H1 (cell line): Measurements from ENCODE around the gene CCT3. TPM values are rescaled to one million over a fixed set of nuclear protein-coding genes. Genes with fewer than 3 reads are reported as not detected.

Experiments used
- CHD7 ChIP-seq: fragments of 300-600 bp; sonication (generic); IDR thresholded peaks from 2 replicates; pipeline ENCODE4 v1.7.1; 2012; ENCODE audit warnings: low read length, moderate library complexity, mild to moderate bottlenecking, inconsistent platforms; ENCODE audit not compliant: insufficient replicate concordance
- EGR1 ChIP-seq: IDR thresholded peaks from 2 replicates; pipeline ENCODE4 v1.6.1; 2011; ENCODE audit warnings: low read depth, low read length, borderline replicate concordance
- GABPA ChIP-seq: IDR thresholded peaks from 2 replicates; pipeline ENCODE4 v1.6.1; 2011; ENCODE audit warnings: mild to moderate bottlenecking, low read length, moderate library complexity, borderline replicate concordance; ENCODE audit not compliant: insufficient read depth
- GTF2F1 ChIP-seq: IDR thresholded peaks from 2 replicates; pipeline ENCODE4 v1.6.1; 2012; ENCODE audit warnings: low read depth, low read length, improper control_type of control experiment, borderline replicate concordance
- NANOG ChIP-seq: IDR thresholded peaks from 2 replicates; pipeline ENCODE4 v1.6.1; 2011; ENCODE audit warnings: low read length, low read depth, mild to moderate bottlenecking, inconsistent platforms; ENCODE audit not compliant: insufficient read depth, poor library complexity, severe bottlenecking
- NRF1 ChIP-seq: IDR thresholded peaks from 2 replicates; pipeline ENCODE4 v1.6.1; 2011; ENCODE audit warnings: mild to moderate bottlenecking, low read depth, low read length, improper control_type of control experiment
- SAP30 ChIP-seq: fragments of 300-600 bp; sonication (generic); IDR thresholded peaks from 2 replicates; pipeline ENCODE4 v1.7.1; 2012; ENCODE audit warnings: low read length, moderate library complexity, mild to moderate bottlenecking, inconsistent platforms; ENCODE audit not compliant: insufficient read depth, insufficient replicate concordance
- polyA plus RNA-seq, 7 experiments: library from polyadenylated mRNA; depleted of rRNA in 3 of 7; stranded (reverse) in 5 of 7; unstranded in 2 of 7; fragments of >200 nt in 5 of 7; fragments of 200-250 nt in 2 of 7; gene quantifications; 1 replicate in 5 of 7; 2 replicates in 1 of 7; 4 replicates in 1 of 7; pipeline versions ENCODE4 v1.2.1 to v1.2.3, GENCODE V29; 2011 to 2013; ENCODE audit warnings: missing spikeins in 2 of 7, mixed read lengths in 2 of 7
- total RNA-seq: library from RNA; stranded (reverse); fragmentation: NEBNext Ultra II Directional; extraction: Animal tissue kit (Norgen Biotek cat#: 25700); gene quantifications from 2 replicates; pipeline ENCODE4 v1.2.1, GENCODE V29; 2021
- TF ChIP-seq, protein P1 (sequence below): IDR thresholded peaks from 2 replicates; pipeline ENCODE4 v1.6.1; 2012; ENCODE audit warnings: inconsistent platforms

Gene CCT3
- total and polyA plus RNA-seq, 2 of the 8 experiments (the other 6 are each of a cell fraction or from before 2014, with no cell fraction given): 431 to 480 TPM

- TF ChIP-seq CHD7 (no peak), SAP30 (no peak), GTF2F1 (no peak), GABPA (no peak), NANOG (no peak), EGR1 (no peak), NRF1 (no peak)
- TF ChIP-seq, protein P1, sequence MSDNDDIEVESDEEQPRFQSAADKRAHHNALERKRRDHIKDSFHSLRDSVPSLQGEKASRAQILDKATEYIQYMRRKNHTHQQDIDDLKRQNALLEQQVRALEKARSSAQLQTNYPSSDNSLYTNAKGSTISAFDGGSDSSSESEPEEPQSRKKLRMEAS: no peak
These were observed 69.8 kb downstream of the CCT3 start (continued) for GRCh38 chr1:156268336-156268735.
